Measurements from ENCODE around the gene RPAP2.
"Not testable (repeated sequence)": the region's sequence is repeated elsewhere in the genome, so short reads cannot be mapped to it uniquely, and the experiment has no call there.

The RPAP2 gene

DNA sequence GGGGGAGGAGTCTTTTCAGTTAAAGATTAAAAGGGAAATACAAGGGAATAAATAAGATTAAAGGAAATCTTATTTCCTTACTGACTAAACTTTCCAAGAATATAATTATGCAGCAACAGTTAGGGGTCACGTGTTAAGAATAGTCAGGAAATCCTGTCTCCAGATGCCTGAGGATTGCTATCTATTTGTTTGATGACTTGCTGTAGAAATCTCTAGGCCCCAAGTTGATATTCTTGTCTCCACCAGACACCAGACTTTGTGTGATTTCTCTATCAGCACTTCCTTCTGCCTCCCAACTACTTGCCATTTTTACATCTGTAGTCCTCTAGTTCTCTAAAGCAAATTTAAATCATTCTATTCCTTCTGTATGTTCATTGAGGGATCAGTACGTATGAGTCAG is 77.5 kb downstream of the RPAP2 start:
- peak in 1 of 2 donors; percentile 22 for DNase-seq

DNA sequence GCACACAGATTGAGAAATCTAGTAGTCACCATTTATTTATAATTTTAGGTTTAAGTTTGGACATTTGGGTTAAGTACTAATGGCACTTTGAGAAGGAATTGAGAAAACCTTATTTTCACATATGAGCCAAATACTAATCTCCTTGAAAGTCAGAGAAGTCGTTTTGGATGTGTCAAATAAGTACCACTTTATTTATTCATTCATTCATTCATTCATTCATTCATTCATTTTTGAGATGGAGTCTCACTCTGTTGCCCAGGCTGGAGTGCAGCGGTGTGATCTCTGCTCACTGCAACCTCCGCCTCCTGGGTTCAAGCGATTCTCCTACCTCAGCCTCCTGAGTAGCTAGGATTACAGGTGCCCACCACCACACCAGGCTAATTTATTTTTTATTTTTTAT is 79.1 kb downstream of the RPAP2 start:
- not testable (repeated sequence) for DNase-seq

DNA sequence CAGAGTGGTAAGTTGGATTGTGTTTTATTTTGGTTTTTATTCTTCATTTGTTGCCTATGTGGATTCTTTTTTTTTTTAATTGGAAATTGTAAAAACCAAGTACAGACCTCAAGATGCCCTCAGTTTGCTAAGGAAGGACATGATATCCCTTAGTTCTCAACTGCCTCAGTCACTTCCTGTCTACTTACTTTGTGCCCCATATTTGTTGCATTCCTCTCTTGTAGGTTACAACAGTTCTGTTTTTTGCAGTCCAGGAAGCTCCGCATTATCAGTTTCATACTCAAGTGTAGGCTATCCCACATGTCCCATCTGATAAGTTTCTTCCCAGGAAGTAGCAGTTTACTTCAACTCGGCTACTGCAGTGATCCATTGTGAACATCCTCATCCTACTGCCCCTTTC is 82.0 kb downstream of the RPAP2 start:
- no peak for DNase-seq

DNA sequence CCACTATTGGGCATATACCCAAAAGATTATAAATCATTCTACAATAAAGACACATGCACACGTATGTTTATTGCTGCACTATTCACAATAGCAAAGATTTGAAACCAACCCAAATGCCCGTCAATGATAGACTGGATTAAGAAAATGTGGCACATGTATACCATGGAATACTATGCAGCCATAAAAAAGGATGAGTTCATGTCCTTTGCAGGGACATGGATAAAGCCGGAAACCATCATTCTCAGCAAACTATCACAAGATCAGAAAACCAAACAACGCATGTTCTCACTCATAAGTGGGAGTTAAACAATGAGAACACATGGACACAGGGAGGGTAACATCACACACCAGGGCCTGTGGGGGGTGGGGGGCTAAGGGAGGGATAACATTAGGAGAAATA is 95.1 kb downstream of the RPAP2 start:
- not testable (repeated sequence) for DNase-seq

DNA sequence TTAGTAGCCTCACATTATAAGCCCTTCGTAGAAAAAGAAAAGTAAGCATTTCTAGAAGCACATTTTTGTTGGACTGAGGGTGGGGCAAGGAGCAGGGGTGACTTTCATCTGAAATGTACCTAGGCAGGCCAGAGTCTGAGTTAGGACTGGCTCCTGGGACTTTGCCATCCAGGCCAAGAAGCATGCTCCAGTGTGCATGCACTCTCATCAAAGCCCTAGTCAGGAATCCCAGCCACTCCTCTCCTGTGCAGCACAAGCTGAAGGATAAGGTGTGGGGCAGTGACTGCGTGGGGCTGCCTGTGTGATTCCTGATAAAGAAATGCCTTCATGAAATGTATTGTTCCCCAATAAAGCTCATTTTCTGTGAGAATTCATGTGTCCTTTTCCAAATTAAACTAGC is 99.7 kb downstream of the RPAP2 start:
- DNase-seq = no peak

DNA sequence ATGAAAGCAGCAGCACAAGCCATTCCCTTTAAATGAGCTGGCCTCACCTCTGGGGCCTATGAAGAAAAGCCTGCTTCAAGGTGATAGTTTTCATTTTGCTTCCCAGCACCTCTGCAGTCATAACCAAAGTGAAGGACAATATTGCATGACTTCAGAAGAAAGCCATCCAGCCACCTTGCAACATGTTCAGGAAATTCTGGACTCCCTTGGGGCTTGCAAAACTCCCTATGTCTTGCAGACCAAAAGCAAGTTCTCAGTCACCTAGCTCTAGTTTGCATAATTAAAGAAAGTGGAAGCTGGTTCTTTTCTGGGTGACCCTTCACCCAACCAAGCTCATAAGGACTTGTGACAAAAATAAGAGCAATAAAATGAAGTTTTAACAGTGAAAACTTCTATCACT is 100.2 kb downstream of the RPAP2 start:
- DNase-seq = peak; percentile 19 to 25

DNA sequence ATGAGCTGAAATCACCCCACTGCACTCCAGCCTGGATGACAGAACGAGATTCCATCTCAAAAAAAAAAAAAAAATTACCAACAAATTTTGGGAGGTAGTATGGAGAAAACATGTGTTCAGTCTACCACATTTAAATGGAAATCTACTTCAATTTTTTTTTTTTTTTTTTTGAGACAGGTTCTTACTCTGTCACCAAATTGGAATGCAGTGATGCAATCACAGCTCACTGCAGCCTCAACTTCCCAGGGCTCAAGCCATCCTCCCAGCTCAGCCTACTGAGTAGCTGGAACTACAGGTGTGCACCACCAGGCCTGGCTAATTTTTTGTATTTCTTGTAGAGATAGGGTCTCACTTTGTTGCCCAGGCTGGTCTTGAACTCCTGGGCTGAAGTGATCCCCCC is 105.8 kb downstream of the RPAP2 start:
- DNase-seq = no peak

DNA sequence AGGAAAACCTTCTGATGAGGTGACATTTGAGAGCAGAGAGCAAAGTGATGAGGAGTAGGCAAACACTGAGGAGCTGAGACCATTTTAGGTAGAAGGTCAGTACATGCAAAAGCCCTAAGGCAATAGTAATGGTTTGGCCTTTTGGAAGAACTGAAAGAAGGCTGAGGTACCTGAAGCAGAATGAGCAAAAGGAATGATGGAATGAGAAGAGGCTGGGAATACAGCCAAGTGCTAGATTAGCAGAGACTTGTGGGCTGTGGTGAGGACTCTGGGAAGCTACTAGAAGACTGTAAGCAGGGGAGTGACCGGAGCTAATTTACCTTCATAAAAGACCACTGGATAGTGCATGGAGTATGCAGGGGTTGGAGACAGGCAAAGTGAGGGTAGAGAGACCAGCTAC is 110.0 kb downstream of the RPAP2 start:
- DNase-seq = no peak

DNA sequence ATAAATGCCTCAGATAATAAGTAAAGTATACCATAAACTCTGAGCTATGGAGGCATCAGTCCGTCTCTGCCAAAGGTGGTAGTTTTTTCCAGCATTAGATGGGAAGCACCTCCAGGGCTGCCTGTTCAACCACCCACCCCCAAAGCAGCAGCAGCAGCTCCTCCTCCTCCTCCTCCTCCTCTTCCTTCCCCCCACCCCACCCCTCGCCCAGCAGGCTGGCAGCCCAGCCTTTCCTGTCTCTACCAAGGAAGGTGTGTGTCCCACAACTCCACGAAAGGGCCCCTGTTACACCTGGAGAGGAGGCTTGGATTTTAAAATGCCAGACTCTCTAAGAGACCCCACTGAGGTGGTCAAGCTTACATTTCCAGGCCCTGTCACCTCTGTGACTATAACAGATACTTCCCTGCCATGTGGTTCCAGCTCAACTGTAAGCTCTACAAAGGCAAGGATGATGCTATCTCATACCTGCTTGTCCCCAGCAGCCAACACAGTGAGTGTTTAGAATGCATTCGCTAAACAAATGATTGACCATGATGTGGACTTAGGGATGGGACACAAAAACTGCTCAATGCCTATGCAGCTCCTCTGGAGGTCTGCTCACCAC is 111.2 kb downstream of the RPAP2 start:
- no peak for DNase-seq

DNA sequence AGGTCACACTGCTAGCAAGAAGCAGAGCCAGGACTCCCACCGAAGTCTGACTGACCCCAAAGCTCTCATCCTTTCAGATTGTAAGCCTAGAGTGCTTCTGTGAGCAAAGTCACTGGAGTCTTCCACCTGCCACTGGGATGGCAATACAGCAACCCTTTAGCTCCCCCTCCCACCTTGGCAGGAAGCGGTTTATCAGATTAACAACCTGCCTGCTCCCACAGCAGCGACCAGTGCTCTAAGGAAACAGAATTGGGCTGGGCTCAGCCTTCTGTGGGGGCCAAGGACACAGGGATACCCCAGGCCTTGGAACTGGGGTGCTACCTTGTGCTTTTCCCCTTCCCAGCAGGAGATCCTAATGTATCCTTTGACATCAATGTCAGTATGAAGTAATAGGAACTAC is 111.8 kb downstream of the RPAP2 start:
- no peak for DNase-seq

DNA sequence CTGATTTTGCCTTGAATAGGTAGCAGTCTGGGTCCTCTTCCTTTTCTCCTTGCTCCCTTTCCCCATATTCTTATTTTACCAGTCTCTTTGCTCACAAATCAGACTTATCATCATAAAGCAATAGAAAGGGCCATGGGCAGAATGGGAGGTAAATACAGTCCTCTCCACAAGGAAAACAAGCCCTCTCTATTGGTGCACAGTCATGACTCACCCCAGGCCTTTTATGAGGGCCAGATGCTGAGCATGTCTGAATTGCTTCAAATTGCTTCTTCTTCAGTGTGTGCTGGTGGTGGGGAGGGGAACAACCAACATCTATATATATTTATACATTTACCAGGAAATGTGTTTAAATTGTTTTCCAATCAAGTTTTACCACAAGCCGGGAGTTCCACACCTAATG is 112.7 kb downstream of the RPAP2 start:
- DNase-seq = no peak

DNA sequence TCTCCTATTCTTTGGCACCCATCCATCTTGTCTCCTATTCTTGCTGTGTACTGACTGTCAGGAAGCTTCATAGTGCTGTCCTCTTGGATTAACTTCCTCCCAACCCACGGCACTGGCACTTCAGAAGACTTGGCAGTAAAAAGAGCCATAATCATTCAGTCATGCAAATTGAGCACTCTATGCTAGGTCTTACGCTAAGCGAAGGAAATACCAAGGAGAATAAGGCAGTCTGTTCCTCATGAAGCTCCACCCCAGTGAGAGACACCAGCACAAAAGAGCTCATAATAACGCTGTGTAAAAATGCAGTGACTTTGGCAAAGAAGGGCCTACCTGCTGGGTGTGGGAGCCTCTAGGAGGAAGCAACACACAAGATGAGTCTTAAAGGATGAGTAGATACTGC is 120.8 kb downstream of the RPAP2 start:
- DNase-seq = no peak

DNA sequence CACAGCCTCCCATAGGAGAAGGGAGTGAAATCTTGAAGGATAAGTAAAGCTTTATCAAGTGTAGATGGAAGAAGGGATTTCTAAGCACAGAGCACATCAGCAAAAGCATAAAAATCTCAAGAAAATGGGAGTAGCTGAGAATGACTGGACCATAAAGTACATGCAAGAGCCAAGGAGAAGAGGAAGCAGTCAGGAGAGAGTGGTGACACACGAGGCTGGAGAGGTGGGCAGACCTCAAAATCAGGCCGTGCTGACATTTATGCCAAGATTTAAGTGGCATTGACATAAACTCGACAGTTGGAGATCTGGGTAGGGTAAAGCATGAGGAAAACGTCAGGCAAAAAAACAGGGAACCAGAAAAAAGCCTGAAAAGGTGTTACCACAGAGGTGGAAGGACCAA is 125.5 kb downstream of the RPAP2 start:
- DNase-seq = peak; percentile 47 to 55

DNA sequence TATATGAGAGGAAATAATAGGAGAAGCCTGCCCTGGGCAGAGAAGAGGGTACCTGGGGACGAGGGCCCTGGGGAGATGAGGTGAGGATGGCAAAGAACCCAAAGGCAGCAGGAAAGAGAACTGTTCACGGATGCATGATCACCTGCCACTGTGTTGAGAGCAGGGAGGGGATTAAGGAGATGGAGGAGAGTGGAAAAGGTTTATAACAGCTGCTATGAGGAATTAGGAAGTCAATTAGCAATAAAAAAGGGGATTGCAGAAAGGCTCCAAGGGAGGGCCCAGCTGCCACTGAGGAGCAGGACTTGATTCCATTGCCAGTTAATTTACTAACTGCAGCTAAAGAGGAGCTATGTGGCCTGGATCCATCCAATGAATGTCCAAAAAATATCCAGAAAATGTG is 126.8 kb downstream of the RPAP2 start:
- DNase-seq = no peak

DNA sequence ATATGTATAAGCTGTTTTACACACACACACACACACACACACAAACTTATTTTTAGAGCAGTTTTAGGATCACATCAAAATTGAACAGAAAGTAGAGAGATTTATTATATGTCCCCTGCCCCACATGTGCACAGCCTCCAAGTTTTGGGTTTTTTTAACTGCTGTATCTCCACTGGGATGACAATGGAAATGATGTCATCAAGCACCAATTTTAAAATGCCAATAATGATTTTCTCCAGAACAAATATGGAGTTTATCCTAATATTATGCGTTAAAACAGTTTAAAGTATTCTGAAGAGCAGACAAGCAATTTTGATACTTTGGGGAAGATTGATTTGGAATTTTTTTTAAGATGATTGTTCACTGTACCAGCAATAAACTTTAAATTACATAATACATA is 131.2 kb downstream of the RPAP2 start:
- no peak for DNase-seq

DNA sequence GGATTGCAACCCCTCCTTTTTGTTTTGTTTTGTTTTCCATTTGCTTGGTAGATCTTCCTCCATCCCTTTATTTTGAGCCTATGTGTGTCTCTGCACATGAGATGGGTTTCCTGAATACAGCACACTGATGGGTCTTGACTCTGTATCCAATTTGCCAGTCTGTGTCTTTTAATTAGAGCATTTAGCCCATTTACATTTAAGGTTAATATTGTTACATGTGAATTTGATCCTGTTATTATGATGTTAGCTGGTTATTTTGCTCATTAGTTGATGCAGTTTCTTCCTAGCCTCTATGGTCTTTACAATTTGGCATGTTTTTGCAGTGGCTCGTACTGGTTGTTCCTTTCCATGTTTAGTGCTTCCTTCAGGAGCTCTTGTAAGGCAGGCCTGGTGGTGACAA is 135.7 kb downstream of the RPAP2 start:
- DNase-seq = not testable (repeated sequence)

DNA sequence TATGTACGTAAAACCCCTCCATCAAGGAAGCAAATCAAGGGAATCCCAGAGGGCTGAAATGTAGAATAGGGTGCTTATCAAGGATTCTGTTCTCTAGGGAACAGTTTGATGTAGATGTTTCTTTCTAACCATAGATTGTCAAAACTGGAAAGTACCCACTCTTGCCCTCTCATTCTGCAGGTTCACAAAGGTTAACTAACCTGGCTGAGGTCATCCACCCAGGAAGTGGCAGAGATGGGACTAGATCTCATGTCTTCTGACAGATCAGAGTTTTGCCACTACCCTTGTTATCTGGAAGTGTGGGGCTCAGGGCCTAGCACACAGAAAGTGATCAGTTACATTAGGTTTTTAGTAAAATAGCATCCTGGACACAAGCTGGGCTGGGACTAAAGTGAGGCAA is 140.4 kb downstream of the RPAP2 start:
- DNase-seq = no peak

DNA sequence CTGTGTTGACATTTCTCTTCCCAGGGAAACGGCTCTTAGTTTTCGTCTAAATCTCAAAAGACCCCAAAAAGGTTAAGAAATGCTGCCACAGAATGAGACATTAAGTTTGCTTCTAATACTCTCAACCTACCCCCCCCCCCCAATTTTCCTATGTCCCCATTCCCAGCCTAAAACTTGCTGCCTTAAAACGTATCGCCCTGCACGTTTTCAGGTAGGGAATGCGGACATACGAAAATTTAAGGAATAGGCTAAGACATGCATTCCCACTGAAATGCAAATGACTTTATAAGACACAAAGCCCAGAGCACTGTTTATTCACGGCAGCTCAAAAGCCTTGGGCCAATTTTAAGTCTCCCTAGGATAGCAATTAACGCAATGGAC is 142.4 kb downstream of the RPAP2 start:
- no peak for DNase-seq

DNA sequence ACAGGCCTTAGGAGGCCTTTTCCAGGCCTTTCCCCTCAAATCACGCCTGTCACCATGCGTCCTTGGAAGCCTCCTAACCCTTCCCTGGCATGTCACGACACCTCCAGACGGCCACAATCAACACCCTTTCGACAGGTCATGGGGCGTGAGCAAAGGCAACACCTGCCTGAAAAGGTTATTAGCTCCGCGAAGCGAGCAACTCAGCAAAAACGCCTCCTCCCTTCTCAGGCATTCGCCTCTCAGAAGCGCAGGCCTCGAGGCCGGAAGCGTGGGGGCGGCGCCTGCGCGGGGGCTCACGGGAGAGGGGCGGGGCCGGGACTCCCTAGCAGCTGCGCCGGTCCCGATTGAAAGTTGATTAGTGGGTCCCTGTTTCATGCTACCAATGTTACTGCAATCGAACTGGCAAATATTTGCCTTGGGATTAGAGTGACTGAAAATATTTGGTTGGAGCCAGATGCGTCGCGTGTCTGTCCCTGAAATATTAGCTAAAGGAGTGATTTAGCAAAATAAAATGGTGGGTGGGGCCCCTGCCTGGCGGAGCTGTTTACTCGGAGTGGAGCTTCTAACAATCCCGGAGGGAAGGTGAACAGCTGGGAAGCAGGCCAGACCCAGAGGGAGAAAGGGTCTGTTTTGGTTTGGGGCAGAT is 143.0 kb downstream of the RPAP2 start:
- no peak for DNase-seq

DNA sequence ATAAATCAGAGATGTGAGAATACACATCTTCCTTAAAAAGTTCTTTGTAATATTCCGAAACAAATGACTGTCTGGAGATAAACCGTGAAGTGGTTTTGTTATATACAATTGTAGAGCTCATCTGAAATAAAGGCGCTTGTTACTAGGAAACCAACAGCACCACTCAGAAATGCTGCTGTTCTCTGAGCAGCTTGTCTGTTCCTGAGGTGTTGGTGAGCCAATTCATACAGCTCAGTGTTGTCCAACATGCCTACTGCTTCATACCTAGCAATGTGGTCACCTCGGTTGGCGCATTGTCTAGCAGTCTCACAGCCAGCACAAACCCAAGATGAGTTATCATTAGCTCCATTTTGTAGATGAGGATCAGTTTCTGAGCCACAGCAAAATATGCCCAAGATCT is 143.5 kb downstream of the RPAP2 start:
- DNase-seq = no peak

DNA sequence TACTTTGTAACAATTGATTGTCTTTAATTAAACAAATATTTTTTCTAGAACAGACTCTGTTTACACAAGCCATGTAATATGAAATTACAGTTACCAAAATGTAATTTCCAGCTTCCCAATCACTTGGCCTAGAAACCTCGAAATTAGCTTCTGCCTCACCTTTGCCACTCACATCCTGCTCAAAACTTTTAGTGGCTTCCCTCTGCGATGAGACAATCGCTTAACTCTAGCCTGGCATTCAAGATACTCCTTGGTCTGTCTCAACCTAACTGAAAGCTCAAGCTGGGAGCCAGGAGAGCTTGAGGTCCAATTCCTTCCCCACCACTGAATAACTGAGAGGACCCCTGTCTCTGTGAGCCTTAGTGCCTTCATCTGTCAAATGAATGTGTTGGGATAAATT is 145.0 kb downstream of the RPAP2 start:
- DNase-seq = no peak

DNA sequence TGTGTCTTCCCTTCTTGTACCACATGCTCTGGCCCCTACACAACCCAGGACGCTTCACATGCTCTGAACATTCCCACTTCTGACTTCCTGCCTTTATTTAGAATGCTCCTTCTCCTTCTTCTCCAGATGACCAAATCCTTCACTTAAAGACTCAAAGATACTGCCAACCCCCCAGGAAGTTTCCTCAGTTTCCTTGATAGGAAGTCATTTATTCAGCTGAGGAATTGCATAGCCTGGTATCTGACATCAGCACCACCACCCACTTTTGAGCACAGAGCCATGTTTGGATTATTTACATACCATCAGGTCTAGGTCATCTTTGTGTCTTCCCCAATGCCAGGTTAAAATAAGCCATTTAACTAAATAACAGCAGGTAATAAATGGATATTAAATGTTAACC is 145.5 kb downstream of the RPAP2 start:
- peak in 1 of 2 donors; percentile 7 for DNase-seq

DNA sequence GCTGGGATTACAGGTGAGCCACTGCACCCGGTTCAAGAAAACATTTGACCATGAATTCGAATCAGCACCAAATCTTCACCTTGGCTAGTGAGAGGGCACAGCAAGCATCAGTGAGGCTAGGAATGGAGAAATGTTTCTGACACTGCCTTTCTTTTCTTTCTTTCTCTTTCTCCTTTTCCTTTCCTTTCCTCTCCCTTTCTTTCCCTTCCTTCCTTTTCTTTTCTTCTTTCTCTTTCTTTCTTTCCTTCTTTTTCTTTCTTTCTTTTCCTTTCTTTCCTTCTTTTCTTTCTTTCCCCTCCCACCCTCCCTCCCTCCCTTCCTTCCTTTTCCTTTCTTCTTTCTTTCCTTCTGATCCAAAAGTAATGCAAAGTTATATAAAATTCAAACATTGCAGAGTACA is 147.0 kb downstream of the RPAP2 start:
- DNase-seq = no peak

DNA sequence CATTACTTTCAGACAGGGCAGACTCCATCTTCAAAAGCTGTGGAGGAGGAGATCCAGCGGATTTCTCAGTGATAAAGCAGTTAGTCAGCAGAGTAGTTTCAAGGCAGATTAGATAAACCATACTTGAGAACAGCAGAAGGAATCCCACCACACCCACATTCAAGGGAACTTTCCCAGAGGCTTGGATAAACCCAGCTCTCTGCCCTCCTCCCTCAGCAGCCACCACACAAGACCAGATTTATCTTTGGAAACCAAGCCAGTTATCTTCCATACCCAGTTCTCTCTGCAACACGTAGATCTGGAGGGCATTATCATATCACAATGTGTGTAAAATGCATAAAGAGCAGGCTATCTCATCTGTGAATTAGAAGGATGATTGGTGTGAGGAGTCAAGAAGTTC is 147.7 kb downstream of the RPAP2 start:
- no peak for DNase-seq

DNA sequence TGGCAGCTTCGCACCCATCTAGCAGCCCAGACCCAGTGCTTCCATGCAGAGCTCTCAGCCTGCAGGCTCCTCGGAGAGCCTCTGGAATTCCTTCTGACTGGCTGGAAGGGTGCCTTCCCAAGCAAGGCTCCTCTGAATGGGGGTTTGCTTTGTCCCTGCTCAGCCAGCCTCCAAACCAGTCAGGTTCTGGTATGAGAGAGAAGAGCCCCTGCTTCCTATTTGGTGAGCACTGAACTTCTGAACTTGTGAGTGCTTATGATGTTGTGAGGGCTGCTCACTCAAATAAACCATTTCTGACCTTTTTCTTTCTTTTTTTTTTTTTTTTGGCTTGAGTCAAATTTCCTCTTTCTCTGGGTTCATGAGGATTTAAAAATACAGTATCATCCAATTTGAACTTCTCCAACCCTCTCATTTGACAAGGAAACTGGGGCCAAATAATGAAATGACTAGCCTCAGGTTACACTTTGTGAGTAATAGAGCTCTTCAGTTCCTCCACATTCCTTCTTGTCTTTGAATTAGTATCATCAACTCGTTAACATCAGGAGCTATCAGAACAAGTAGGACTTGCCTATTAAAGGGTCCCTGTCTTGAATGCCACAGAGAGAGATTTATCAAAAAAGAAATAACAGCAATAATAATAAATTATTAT is 148.3 kb downstream of the RPAP2 start:
- peak; percentile 36 to 55 for DNase-seq
